ENCODE data around the gene PLCE1.

DNA sequence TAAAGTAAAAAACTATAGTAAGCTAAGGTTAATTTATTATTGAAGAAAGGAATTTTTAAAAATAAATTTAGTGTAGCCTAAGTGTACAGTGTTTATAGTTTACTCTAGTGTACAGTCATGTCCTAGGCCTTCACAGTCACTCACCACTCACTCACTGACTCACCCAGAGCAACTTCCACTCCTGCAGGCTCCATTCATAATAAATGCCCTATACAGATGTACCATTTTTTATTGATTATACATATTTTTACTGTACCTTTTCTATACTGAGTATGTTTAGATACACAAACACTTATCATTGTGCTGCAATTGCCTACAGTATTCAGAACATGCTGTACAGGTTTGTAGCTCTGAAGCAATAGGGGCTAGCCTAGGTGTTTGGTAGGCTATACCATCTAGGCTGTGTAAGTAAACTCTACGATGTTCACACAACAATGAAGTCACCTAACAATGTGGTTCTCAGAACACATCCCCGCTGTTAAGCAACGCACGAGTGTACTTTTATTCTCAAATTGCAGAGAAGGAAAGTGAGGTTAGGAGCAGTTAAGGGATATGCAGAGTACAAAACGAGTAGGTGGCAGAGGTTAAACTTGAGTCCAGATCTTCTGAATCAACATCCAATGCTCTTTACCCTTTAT is 38.9 kb upstream of the PLCE1 start:
- TF ChIP-seq CTCF (IDR thresholded peaks at IDR 0.05; ENCODE audit: low read length): no peak
- TF ChIP-seq EZH2 (optimal IDR thresholded peaks at IDR 0.05; ENCODE audit: low read depth, low read length): no peak

Data from MM.1S (cell line).